ENCODE results near the gene UGT1A8. TPM values are rescaled to one million over a fixed set of nuclear protein-coding genes. Genes with fewer than 3 reads are reported as not detected.

The UGT1A8 gene
- total and polyA plus RNA-seq, 9 of the 15 experiments (the other 6 are each of a cell fraction or from before 2014, with no cell fraction given) = 0.04 TPM; not detected in 8

GRCh38 chr2:233801357-233802131, 184.1 kb downstream of the UGT1A8 start:
- FAIRE-seq = no peak
- ChIA-PET POLR2A (no interaction called here), CTCF (ENCODE audit: low intra/inter-chr PET ratio) (no interaction called here)

More at GRCh38 chr2:233801357-233802131, 184.1 kb downstream of the UGT1A8 start:
- Histone ChIP-seq H4K20me1 (replicated peaks; ENCODE audit: control insufficient read depth, insufficient read depth, low read length) (no peaks in the 10 kb centered on the region), H3K9ac (ENCODE audit: insufficient read depth in 1 of 2, low read depth in 2 of 2, low read length in 2 of 2) (no peak overlapping the region), H3K4me3 (no peak overlapping the region), H3K27ac (ENCODE audit: extremely low read depth, low read depth, low read length) (no peak overlapping the region), H3K9me3 (replicated peaks; ENCODE audit: control insufficient read depth, insufficient read depth, low read depth, low read length) (no peaks in the 10 kb centered on the region), H3K79me2 (ENCODE audit: control insufficient read depth, insufficient read depth, low read length) (no peaks in the 10 kb centered on the region), H3K36me3 (ENCODE audit: control insufficient read depth, insufficient read depth, low read length) (no peaks in the 10 kb centered on the region), H3K27me3 (ENCODE audit: control insufficient read depth in 2 of 2, insufficient read depth in 2 of 2, low read length in 2 of 2) (peaks cover 0 to 6% of the 10 kb centered on the region in 2 experiments; a peak in 2 of 5 replicates), H2AFZ (ENCODE audit: low read depth, low read length) (no peak overlapping the region), H3K9me1 (ENCODE audit: control insufficient read depth, insufficient read depth, low read length) (no peaks in the 10 kb centered on the region), H3K4me2 (ENCODE audit: insufficient read depth, low read length) (no peak overlapping the region), H3K4me1 (replicated peaks in 1 of 2; ENCODE audit: control insufficient read depth in 2 of 2, insufficient read depth in 2 of 2, low read length in 2 of 2) (no peaks in the 10 kb centered on the region; a peak in 1 of 5 replicates)
- peak in 1 of 4 experiments; percentile 6 for DNase-seq (ENCODE audit: extremely low read depth in 1 of 4, low spot score in 3 of 4)
- BruUV-seq (replicated peaks) = no TSS peak
- ATAC-seq = no peak
- 1% methylated on average over 8 of the region's 9 CpGs for WGBS (ENCODE audit: insufficient coverage, low coverage, missing lambda C conversion rate)
- TF ChIP-seq HLTF (IDR thresholded peaks at IDR 0.05) (no peak), JUND (IDR thresholded peaks at IDR 0.05; ENCODE audit: borderline replicate concordance, low read depth, low read length) (peak; percentile 37; the same call in 1 of the 2 replicates), JUND (tag; IDR thresholded peaks at IDR 0.05; ENCODE audit: borderline replicate concordance, low read depth, low read length) (no peak), MEF2A (IDR thresholded peaks at IDR 0.05; ENCODE audit: control insufficient read depth, low read depth, low read length) (peak; percentile 64; the same call in 1 of the 2 replicates), ZNF436 (CRISPR knock-in tag; IDR thresholded peaks at IDR 0.05) (no peak), PCBP1 (IDR thresholded peaks at IDR 0.05; ENCODE audit: low read depth, low read length, poor library complexity, severe bottlenecking) (no peak), HEY1 (CRISPR knock-in tag; IDR thresholded peaks at IDR 0.05; ENCODE audit: borderline replicate concordance) (no peak), CREB3L1 (IDR thresholded peaks at IDR 0.05; ENCODE audit: borderline replicate concordance, low read depth) (no peak), ZMIZ1 (IDR thresholded peaks at IDR 0.05; ENCODE audit: low read depth in 2 of 2, low read length in 2 of 2) (no peak)
- TF ChIP-seq, protein P1, sequence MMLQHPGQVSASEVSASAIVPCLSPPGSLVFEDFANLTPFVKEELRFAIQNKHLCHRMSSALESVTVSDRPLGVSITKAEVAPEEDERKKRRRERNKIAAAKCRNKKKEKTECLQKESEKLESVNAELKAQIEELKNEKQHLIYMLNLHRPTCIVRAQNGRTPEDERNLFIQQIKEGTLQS (IDR thresholded peaks at IDR 0.05) = peak; percentile 39; the same call in 1 of the 2 replicates
- TF ChIP-seq, protein P1 (CRISPR knock-in tag; conservative IDR thresholded peaks at IDR 0.05) = no peak
- intact Hi-C loops (cut with micrococcal nuclease) = no loop called here
- in situ Hi-C loops (cut with MboI) = no loop called here
